Colonic mucosa (tissue), 4 donors: ENCODE measurements around the gene ULK3. TPM values are rescaled to one million over a fixed set of nuclear protein-coding genes. Genes with fewer than 3 reads are reported as not detected.
A peak's percentile ranks its signal among the peaks of the same experiment; 100 is the strongest.

Experiments
- DNase-seq: peaks from one replicate; pipeline ENCODE4 v3.0.0-alpha.2; 2020
- H3K27ac ChIP-seq: fragments of 200-600 bp; one replicate; pipeline ENCODE4 v1.8.0; 2021
- H3K27me3 ChIP-seq: fragments of 200-600 bp; one replicate; pipeline ENCODE4 v1.8.0; 2021
- H3K36me3 ChIP-seq: fragments of 200-600 bp; one replicate; pipeline ENCODE4 v1.8.0; 2021
- H3K4me1 ChIP-seq: fragments of 200-600 bp; one replicate; pipeline ENCODE4 v1.8.0; 2021; ENCODE audit warnings: mild to moderate bottlenecking
- H3K4me3 ChIP-seq: fragments of 200-600 bp; one replicate; pipeline ENCODE4 v1.8.0; 2021
- H3K9ac ChIP-seq, 2 donors: one replicate each; pipeline ENCODE4 v1.7.0; 2013; ENCODE audit warnings: control low read depth in 2 of 2, low read depth in 2 of 2, low read length in 2 of 2
- H3K9me3 ChIP-seq: fragments of 200-600 bp; one replicate; pipeline ENCODE4 v1.8.0; 2021
- intact Hi-C: fragments of 100-400 bp; cut with DNase I; formaldehyde crosslinking; loops from one replicate; pipeline ENCODE4 v1.14.1; 2022
- total RNA-seq, 2 donors: library from RNA; stranded (reverse); fragmentation: NEBNext Ultra II Directional in 1 of 2; extraction: Animal tissue kit (Norgen Biotek cat#: 25700) in 1 of 2; gene quantifications; one replicate each; pipeline ENCODE4 v1.2.1, GENCODE V29; 2021
- TF ChIP-seq, protein P1 (sequence below): fragments of 200-600 bp; IDR thresholded peaks from one replicate; pipeline ENCODE4 v1.8.0; 2022; ENCODE audit warnings: antibody characterized with exemption, mild to moderate bottlenecking
- donor health status: healthy.
- donor health status: DM: no; HTN: no; CAD: no.
- donor health status: DM: no; HTN: no; CAD: no.

The ULK3 gene
- total RNA-seq, 2 donors from 2014 or later = 45.6 to 50.7 TPM

DNA sequence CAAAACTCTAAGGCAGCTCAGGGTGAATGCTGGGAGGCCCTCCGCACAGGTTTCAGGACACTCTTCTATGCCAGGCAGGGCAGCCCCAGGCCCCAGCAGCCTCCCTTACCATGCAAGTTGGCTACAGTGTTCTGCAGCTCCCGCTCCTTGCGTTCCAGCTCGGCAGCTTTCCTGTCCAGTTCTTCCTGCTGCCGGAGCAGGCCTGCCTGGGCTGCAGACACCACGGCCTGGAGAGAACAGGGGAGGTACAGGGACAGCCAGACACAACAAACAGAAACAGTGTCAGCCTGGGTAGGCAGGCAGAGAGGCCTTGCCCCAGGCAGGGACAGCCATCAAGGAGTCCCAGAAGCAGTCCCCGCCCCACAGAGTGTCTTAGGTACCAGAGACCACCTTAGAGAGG lies 9.0 kb upstream of the ULK3 start:
- DNase-seq = no peak
- no peak overlapping the region for H3K9ac ChIP-seq
- intact Hi-C loops = no loop called here
- TF ChIP-seq, protein P1, sequence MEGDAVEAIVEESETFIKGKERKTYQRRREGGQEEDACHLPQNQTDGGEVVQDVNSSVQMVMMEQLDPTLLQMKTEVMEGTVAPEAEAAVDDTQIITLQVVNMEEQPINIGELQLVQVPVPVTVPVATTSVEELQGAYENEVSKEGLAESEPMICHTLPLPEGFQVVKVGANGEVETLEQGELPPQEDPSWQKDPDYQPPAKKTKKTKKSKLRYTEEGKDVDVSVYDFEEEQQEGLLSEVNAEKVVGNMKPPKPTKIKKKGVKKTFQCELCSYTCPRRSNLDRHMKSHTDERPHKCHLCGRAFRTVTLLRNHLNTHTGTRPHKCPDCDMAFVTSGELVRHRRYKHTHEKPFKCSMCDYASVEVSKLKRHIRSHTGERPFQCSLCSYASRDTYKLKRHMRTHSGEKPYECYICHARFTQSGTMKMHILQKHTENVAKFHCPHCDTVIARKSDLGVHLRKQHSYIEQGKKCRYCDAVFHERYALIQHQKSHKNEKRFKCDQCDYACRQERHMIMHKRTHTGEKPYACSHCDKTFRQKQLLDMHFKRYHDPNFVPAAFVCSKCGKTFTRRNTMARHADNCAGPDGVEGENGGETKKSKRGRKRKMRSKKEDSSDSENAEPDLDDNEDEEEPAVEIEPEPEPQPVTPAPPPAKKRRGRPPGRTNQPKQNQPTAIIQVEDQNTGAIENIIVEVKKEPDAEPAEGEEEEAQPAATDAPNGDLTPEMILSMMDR = no peak
- H3K27me3 ChIP-seq = no peaks in the 10 kb centered on the region
- H3K4me3 ChIP-seq = no peak overlapping the region
- no peaks in the 10 kb centered on the region for H3K9me3 ChIP-seq
- no peaks in the 10 kb centered on the region for H3K4me1 ChIP-seq
- no peak overlapping the region for H3K27ac ChIP-seq
- peaks cover 30% of the 10 kb centered on the region for H3K36me3 ChIP-seq

DNA sequence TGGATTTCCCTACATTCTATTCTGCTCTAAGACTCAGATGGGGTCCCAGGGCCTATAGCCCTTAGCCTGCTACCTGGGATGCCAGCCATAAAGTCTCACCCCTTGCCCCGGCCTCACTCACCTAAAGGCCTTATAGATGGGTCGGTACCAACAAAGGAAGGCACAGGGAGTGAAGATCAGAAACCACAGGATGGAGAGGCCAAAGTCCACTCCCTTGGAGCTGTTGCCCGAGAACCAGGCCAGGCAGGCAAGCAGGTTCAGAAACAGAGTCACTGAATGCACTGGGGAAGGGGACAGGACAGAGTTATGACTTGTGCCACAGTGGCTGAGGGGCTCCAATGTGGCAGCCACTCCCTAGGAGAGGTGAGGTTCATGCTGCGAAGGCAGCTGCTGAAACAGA lies 7.4 kb upstream of the ULK3 start:
- intact Hi-C loops = no loop called here
- TF ChIP-seq, protein P1 = no peak
- H3K9ac ChIP-seq = peak overlapping the region in 1 of 2 donors; percentile 38
- H3K4me3 ChIP-seq = no peak overlapping the region
- no peaks in the 10 kb centered on the region for H3K4me1 ChIP-seq
- no peaks in the 10 kb centered on the region for H3K27me3 ChIP-seq
- H3K9me3 ChIP-seq = no peaks in the 10 kb centered on the region
- DNase-seq = no peak
- H3K27ac ChIP-seq = no peak overlapping the region
- peaks cover 30% of the 10 kb centered on the region for H3K36me3 ChIP-seq

DNA sequence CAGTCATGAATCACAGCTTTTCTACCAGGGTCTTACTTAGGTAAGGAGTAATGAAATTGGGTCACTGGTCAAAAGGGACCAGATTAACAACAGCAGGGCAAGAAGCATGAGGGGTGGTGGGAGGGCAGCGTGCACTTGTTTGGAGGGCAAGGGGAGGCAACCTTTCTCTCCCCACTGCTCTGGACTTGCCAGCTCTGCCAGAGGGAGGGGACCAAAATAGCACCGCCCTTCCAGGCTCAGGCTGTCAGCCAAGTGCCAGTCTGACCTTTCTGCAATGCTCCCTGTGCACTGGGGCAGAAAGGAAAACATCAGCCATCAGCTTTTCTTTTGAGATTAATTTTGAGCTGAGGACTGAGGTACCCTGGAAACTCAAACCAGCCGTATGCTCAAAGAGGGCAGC lies 4.5 kb upstream of the ULK3 start:
- Histone ChIP-seq H3K4me1 (peaks cover 7% of the 10 kb centered on the region), H3K4me3 (no peak overlapping the region), H3K27ac (no peak overlapping the region), H3K9ac (peak overlapping the region in 1 of 2 donors; percentile 8), H3K9me3 (no peaks in the 10 kb centered on the region), H3K36me3 (peaks cover 15% of the 10 kb centered on the region), H3K27me3 (no peaks in the 10 kb centered on the region)
- TF ChIP-seq, protein P1 = no peak
- intact Hi-C loops = no loop called here
- no peak for DNase-seq

DNA sequence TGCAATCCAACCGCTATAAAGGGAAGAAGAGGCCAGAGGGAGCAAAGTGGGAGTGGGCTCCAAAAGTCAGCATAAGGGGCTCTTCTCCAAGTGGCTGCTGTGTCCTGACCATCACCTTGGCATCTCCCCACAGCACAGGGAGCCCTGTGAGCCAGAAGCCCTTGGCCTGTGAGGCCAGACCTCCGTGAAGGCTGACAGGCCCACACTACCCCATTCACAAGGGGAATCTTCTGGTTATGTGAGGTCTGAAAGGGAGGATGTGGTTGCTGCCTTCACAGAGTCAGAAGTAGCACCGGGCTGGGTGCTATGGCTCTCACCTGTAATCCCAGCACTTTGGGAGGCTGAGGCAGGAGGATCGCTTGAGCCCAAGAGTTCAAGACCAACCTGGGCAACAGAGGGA lies 2.6 kb upstream of the ULK3 start:
- DNase-seq = no peak
- peaks cover 6% of the 10 kb centered on the region for H3K36me3 ChIP-seq
- H3K27me3 ChIP-seq = no peaks in the 10 kb centered on the region
- no peak overlapping the region for H3K9ac ChIP-seq
- intact Hi-C loops = no loop called here
- H3K4me3 ChIP-seq = no peak overlapping the region
- peaks cover 17% of the 10 kb centered on the region for H3K4me1 ChIP-seq
- H3K27ac ChIP-seq = no peak overlapping the region
- H3K9me3 ChIP-seq = no peaks in the 10 kb centered on the region
- TF ChIP-seq, protein P1 = no peak

DNA sequence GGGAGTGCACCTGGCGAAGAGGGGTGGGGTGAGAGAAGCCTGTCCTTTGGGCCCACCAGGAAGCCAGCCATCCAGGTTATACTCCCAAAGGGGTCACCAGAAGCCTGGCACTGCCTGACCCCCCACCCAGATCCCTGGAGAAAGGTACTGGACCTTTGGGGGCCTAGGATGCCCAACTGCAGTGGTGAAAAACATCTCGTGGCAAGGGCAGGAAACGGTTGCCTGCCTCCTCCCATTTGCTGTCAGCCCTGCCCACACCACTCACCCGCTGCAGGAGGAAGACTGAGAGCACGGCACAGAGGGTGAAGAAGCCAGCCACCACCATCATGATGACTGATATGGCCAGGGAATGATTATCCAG lies 2.2 kb upstream of the ULK3 start:
- H3K36me3 ChIP-seq = peaks cover 6% of the 10 kb centered on the region
- H3K27ac ChIP-seq = peak overlapping the region; percentile 16
- intact Hi-C loops = no loop called here

More for the DNA sequence above, 2.2 kb upstream of the ULK3 start:
- H3K9ac ChIP-seq = no peak overlapping the region
- peaks cover 17% of the 10 kb centered on the region for H3K4me1 ChIP-seq
- DNase-seq = no peak
- H3K27me3 ChIP-seq = no peaks in the 10 kb centered on the region
- no peaks in the 10 kb centered on the region for H3K9me3 ChIP-seq
- no peak overlapping the region for H3K4me3 ChIP-seq
- TF ChIP-seq, protein P1 = no peak
